Urothelium cell line (cell line): ENCODE data around the gene GCNT2.
"Not testable (repeated sequence)": the region's sequence is repeated elsewhere in the genome, so short reads cannot be mapped to it uniquely, and the experiment has no call there.

ENCODE experiments used
- DNase-seq: peaks from one replicate; pipeline ENCODE4 v3.0.0; 2011; ENCODE audit warnings: low spot score, mixed read lengths
- FAIRE-seq: peaks from 2 replicates; lab custom pipeline; 2011; peaks lifted over from hg19 to GRCh38; lab: Jason Lieb, UNC

GCNT2 gene

GRCh38 chr6:10599046-10599445 lies 77.9 kb downstream of the GCNT2 start:
- DNase-seq (no peak), FAIRE-seq (no peak)

DNA sequence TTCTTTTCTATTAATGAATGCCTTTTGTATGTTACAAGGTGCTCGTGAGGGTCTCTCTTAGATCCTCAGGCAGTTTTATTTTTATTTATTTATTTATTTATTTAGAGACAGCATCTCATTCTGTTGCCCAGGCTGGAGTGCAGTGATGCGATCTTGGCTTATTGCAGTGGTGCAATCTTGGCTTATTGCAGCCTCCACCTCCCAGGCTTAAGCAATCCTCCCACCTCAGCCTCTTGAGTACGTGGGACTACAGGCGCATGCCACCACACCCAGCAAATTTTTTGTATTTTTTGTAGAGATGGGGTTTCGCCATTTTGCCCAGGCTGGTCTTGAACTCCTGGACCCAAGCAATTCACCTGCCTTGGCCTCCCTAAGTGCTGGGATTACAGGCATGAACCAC lies 79.5 kb downstream of the GCNT2 start:
- not testable (repeated sequence) for FAIRE-seq, DNase-seq

DNA sequence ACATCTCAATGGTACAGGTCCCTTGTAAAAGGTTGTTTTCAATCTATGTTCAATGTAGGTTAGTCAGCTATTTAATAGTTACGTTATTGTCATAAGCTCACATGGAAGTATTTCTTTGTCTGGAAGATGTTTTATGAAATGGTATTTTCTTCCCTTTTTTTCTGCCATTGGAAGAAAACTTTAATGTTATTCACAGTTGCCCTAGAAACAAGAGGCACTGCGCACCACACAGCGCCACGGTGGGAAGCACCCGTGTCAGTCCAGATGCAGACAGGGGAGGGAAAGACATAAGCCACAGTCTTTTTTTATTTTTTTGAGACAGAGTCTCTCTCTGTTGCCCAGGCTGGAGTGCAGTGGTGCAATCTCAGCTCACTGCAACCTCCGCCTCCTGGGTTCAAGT lies 82.1 kb downstream of the GCNT2 start:
- FAIRE-seq (no peak), DNase-seq (no peak)

DNA sequence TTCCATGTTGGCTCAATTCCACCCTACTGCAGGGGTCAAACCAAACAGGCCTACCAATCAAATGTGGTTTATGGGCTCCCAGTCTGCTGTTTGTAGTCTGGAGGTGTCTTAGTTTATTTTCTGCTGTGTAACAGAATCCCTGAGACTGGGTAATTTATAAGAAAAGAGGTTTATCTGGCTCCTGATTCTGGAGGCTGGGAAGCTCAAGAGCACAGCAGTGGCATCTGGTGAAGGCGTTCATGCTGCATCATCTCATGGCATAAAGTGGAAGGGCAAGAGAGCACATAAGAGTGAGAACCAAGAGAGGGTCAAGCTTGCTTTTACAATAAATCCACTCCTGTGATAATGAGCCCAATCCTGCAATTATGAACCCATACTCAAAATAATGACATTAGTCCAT lies 87.9 kb downstream of the GCNT2 start:
- FAIRE-seq (no peak), DNase-seq (no peak)

DNA sequence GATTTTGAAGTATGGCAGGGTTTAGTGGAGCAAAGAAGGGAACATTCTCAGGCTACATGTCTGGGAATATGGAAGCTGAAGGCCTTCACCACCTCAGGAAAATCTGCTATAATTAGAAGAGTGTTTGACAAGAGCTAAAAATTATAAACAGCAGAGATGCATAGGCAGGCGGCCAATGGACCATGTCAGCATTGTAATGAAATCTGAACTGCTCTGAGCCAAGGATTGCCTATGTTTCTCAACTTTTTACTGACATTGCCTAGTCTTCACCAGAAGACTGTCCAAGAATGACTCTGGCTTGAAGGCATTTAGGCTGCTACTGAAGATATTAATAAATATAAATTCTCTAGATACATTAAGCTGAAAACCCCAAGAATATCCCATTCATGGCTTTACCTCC lies 89.1 kb downstream of the GCNT2 start:
- DNase-seq (no peak), FAIRE-seq (no peak)

DNA sequence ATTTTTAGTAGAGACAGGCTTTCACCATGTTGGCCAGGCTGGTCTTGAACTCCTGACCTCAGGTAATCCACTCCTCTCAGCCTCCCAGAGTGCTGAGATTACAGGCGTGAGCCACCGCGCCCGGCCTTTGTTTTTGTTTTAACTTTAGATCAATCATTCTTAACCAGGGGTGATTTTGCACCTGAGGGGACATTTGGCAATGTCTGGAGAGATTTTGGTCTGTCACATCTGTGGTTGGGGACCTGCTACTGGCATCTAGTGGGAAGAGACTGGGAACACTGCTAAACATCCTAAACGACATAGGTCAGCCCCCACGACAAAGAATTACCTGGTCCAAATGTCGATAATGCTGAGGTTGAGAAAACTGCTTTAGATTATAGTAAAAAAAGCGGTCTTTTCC lies 91.0 kb downstream of the GCNT2 start:
- FAIRE-seq (no peak), DNase-seq (no peak)

DNA sequence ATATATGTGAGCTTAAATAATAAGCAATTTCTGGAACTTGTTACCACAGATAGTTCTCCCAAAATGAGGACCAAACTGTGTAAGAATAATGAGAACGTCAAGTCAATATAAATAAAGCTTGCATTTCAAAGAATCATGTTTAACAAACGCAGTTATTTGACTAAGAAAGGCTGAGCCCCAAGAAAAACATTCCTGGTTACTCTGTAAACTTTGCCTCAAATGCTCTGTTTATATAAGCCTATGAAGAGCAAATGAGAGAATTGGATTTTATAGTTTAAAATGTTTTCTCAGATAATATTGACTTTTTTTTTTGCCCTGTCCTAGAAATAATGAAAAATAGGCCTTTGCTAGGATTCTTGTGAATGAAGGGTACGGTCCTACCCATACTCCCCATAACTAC lies 91.9 kb downstream of the GCNT2 start:
- FAIRE-seq: no peak
- no peak for DNase-seq

- DNase-seq (no peak), FAIRE-seq (no peak)
Observed at GRCh38 chr6:10613723-10614122, 92.6 kb downstream of the GCNT2 start.

- FAIRE-seq (no peak), DNase-seq (no peak)
Observed at GRCh38 chr6:10615675-10616074, 94.5 kb downstream of the GCNT2 start.

DNA sequence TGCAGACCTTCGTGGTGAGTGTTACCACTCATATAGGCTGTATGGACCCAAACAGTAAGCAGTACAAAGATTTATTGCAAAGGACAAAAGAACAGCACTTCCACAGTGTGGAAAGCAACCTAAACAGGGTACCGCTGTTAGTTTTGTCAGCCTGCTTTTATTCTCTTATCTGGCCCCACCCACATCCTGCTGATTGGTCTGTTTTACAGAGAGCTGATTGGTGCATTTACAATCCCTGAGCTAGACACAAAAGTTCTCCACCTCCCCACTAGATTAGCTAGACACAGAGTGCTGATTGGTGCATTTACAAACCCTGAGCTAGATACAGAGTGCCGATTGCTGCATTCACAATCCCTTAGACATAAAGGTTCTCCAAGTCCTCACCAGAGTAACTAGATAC lies 95.1 kb downstream of the GCNT2 start:
- not testable (repeated sequence) for FAIRE-seq, DNase-seq

- no peak for FAIRE-seq
- no peak for DNase-seq
Observed at GRCh38 chr6:10617008-10617696, 96.0 kb downstream of the GCNT2 start.

DNA sequence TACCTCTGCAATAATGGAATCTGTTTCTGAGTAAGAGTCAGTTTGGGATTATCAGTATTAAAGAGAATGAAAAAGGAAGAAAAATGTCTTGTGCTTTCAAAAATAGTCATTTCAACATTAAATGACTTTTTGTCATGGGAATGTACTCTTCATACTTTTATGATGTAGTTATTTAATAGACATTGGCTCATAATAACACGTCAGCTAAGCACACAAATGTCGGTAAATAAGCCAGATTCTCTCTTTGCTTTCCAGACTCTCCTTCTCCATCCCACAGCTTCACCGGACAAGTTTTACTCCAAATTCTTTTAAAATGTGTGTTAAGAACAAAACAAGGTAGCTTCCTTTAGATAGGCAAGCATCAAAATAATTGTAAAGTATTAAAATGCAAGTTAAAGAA lies 97.3 kb downstream of the GCNT2 start:
- FAIRE-seq (no peak), DNase-seq (no peak)

DNA sequence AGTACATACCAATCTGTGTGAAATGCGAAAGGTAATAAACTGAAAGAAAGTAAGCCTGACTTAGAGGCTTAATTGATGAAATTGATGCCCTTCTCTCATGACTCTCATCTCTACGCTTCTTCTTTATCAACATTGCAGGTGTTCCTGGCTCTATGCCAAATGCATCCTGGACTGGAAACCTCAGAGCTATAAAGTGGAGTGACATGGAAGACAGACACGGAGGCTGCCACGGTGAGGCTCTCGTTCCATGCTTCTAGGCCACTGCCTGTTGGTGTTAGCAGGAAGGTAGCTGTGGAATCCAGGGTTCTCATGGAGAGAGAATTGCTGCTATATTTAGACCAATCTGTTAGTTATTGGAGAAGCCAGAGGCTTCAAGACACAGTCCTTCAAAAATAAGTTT lies 100.1 kb downstream of the GCNT2 start:
- FAIRE-seq: no peak
- no peak for DNase-seq

- DNase-seq: no peak
- FAIRE-seq: no peak
Observed at GRCh38 chr6:10621847-10622246, 100.7 kb downstream of the GCNT2 start.

DNA sequence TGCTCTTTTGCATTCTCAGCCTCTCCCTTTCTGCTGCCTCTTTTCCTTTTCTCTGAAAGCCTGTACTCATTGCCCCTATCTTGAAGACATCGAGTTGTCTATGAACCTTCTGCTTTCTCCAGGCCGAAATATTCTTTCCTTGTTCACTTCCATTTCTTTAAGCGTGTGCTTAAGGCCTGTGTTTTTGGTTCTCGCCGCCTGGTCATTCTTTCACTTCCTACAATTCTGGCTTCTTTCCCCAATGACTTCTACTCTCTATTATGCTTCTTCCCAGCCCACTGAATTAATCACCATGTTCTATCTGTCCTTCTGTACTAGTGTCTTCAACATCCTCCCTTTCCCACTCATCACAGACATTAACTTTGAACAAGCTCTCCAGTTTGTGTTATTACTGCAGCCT lies 103.7 kb downstream of the GCNT2 start:
- DNase-seq (no peak), FAIRE-seq (no peak)

DNA sequence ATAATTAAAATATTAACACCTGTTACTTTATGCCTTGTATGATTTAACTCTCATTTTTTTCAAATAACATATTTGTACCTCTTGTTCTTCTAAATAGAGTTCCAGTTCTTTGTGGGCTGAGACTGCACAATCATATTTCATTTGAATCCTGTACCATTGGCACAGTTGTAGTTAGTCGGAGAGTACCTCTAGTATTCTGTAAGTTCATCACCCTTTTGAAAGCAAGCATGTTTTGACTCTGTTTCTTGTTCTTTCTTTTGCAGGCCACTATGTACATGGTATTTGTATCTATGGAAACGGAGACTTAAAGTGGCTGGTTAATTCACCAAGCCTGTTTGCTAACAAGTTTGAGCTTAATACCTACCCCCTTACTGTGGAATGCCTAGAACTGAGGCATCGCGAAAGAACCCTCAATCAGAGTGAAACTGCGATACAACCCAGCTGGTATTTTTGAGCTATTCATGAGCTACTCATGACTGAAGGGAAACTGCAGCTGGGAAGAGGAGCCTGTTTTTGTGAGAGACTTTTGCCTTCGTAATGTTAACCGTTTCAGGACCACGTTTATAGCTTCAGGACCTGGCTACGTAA lies 105.1 kb downstream of the GCNT2 start:
- FAIRE-seq: no peak
- DNase-seq: no peak

DNA sequence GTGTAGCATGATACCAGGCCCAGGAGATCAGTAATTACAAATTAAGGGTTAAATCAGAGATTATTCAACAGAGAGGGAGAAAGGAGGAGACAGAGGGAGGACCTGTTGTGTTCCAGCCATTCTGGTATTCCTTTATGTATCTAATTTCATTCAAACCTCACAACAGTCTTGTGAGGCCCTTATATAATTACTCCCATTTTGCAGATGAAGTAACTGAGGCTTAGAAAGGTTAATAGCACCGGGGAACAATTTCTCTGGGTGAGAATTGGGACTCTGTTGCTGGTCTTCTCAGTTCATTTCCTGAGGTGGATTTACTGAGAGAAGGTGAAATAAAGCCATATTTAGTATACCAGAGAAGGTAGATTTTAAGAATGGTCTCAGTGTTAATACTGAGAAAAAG lies 106.6 kb downstream of the GCNT2 start:
- DNase-seq (no peak), FAIRE-seq (no peak)

GRCh38 chr6:10630178-10630577 lies 109.0 kb downstream of the GCNT2 start:
- FAIRE-seq: no peak

DNA sequence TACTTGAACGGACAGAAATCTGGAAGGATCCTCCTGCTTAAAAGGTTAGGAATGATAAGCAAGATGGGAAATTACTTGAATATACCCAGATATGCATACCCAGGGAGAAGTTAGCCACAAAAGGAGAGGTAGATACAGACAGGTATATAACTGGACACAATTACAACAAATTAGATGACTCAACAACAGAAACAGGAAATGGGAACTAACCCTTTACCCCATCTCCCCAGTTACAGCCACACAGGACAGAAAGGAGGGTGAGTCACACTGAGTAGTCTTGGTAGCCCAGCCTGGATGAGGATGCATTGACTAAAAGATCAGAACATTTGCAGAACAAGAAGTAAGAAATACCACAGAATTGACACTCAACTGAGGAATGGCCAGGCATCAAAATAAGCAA lies 112.1 kb downstream of the GCNT2 start:
- DNase-seq (peak; percentile 71), FAIRE-seq (no peak)

More at GRCh38 chr6:10630178-10630577, 109.0 kb downstream of the GCNT2 start:
- no peak for DNase-seq

- DNase-seq: no peak
- no peak for FAIRE-seq
Observed at GRCh38 chr6:10640412-10640811, 119.3 kb downstream of the GCNT2 start.

DNA sequence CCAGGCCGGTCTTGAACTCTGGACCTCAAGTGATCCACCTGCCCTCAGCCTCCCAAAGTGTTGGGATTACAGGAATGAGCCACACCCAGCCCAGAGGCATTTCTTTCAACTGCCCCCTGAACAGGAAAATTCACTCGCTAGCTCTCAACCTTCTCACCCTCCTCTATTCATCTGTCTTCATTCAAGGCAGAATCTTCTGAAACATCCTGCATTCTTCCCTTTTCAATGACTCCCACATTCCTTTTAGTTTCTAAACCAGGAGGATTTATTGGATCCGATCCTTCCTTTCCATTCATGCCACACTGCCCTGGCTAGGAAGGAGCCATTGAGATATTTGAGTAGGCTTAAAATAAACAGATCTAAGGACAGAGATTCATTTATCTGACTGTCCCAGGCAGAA lies 120.4 kb downstream of the GCNT2 start:
- DNase-seq (no peak), FAIRE-seq (no peak)

GRCh38 chr6:10643201-10643651 lies 122.1 kb downstream of the GCNT2 start:
- DNase-seq (no peak), FAIRE-seq (no peak)

- FAIRE-seq (no peak), DNase-seq (no peak)
Observed at GRCh38 chr6:10644225-10644624, 123.1 kb downstream of the GCNT2 start.
